Sigmoid colon (tissue), 7 donors: ENCODE results near the gene KCNAB1. TPM values are rescaled to one million over a fixed set of nuclear protein-coding genes. Genes with fewer than 3 reads are reported as not detected.
"Not testable (repeated sequence)": the region's sequence is repeated elsewhere in the genome, so short reads cannot be mapped to it uniquely, and the experiment has no call there.

ENCODE experiments used
- DNase-seq: peaks from one replicate; pipeline ENCODE4 v3.0.0-alpha.2; 2019
- H3K27ac ChIP-seq, 4 donors: fragments of 200-600 bp; sonication (generic); one replicate each; pipeline ENCODE4 v1.5.1; 2016 to 2019; ENCODE audit warnings: mild to moderate bottlenecking in 1 of 4
- H3K27me3 ChIP-seq, 3 donors: fragments of 200-600 bp; sonication (generic); one replicate each; pipeline ENCODE4 v1.5.1; 2019; ENCODE audit warnings: mild to moderate bottlenecking in 1 of 3
- H3K36me3 ChIP-seq, 4 donors: fragments of 200-600 bp; sonication (generic); one replicate each; pipeline ENCODE4 v1.5.1; 2016 to 2019
- H3K4me1 ChIP-seq, 4 donors: fragments of 200-600 bp; sonication (generic); one replicate each; pipeline ENCODE4 v1.5.1; 2017 to 2019
- H3K4me3 ChIP-seq, 4 donors: fragments of 200-600 bp; sonication (generic); one replicate each; pipeline ENCODE4 v1.5.1; 2017 to 2019; ENCODE audit warnings: mild to moderate bottlenecking in 2 of 4, moderate library complexity in 1 of 4
- H3K9me3 ChIP-seq, 4 donors: fragments of 200-600 bp in 3 of 4; sonication (generic) in 3 of 4; one replicate each; pipeline versions ENCODE4 v1.5.1 to v1.6.1; 2013 to 2019
- EP300 ChIP-seq, 4 donors: sonication (generic); formaldehyde crosslinking; IDR thresholded peaks; one replicate each; pipeline ENCODE4 v1.6.1; 2017; ENCODE audit warnings: antibody characterized with exemption in 4 of 4
- POLR2A ChIP-seq, 2 donors: fragments of 450-650 bp; IDR thresholded peaks; one replicate each; pipeline ENCODE4 v1.6.1; 2016; ENCODE audit warnings: antibody characterized with exemption in 2 of 2, mild to moderate bottlenecking in 2 of 2, moderate library complexity in 2 of 2
- POLR2AphosphoS5 ChIP-seq, 4 donors: sonication (generic); formaldehyde crosslinking; IDR thresholded peaks; one replicate each; pipeline ENCODE4 v1.6.1; 2017; ENCODE audit warnings: antibody characterized with exemption in 4 of 4
- WGBS, 2 donors: extraction: QIAGEN DNeasy Blood & Tissue Kit; methylation state at CpG; one replicate each; pipeline ENCODE4 v1.1.7; 2013; 5-methylcytosine and 5-hydroxymethylcytosine counted together
- intact Hi-C: fragments of 100-400 bp; cut with DNase I; formaldehyde crosslinking; loops from one replicate; pipeline ENCODE4 v1.15.1; 2023
- polyA plus RNA-seq, 3 donors: library from polyadenylated mRNA; stranded (reverse); fragments of 200-250 nt; gene quantifications; one replicate each; pipeline ENCODE4 v1.2.3, GENCODE V29; 2013
- total RNA-seq, 4 donors: library from RNA; depleted of rRNA; stranded (reverse); fragments of >200 nt; gene quantifications; one replicate each; pipeline ENCODE4 v1.1.0, GENCODE V29; 2016
- TF ChIP-seq, protein P1 (sequence below), 4 experiments: fragments of 450-650 bp in 3 of 4; fragments of 200-600 bp in 1 of 4; IDR thresholded peaks; one replicate each; pipeline ENCODE4 v1.5.1; 2016 to 2019; ENCODE audit warnings: antibody characterized with exemption in 4 of 4, mild to moderate bottlenecking in 3 of 4, moderate library complexity in 2 of 4
- donor health status: healthy with polysubstance abuse.
- donor health status: Bipolar disorder and iron deficiency.
- donor health status: healthy.

The KCNAB1 gene
- total and polyA plus RNA-seq, 7 donors: 1.2 to 5.0 (median 4.3) TPM; not detected in 2

DNA sequence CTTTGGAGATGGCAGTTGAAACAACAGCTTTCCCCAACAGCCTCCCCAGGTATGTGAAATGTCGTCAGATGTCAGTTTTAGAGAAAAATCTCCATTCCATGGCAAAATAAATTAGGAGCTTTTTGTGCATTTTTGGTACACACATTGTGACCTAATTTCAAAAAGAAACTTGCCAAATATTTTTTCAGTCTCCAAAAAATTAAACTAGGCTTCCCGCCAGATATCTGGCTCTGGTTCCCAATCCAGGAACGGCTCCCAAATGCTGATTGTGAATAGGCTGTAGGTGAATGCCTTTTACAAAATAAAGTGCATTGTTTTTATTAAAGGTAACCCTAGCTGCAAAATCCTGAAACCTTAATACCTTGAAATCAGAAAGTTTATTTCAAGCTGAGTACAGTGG, 10.9 kb downstream of the KCNAB1 start:
- TF ChIP-seq EP300 (IDR thresholded peaks at IDR 0.05): no peak
- TF ChIP-seq POLR2A (IDR thresholded peaks at IDR 0.05): no peak
- TF ChIP-seq, protein P1, sequence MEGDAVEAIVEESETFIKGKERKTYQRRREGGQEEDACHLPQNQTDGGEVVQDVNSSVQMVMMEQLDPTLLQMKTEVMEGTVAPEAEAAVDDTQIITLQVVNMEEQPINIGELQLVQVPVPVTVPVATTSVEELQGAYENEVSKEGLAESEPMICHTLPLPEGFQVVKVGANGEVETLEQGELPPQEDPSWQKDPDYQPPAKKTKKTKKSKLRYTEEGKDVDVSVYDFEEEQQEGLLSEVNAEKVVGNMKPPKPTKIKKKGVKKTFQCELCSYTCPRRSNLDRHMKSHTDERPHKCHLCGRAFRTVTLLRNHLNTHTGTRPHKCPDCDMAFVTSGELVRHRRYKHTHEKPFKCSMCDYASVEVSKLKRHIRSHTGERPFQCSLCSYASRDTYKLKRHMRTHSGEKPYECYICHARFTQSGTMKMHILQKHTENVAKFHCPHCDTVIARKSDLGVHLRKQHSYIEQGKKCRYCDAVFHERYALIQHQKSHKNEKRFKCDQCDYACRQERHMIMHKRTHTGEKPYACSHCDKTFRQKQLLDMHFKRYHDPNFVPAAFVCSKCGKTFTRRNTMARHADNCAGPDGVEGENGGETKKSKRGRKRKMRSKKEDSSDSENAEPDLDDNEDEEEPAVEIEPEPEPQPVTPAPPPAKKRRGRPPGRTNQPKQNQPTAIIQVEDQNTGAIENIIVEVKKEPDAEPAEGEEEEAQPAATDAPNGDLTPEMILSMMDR (IDR thresholded peaks at IDR 0.05): no peak
- TF ChIP-seq POLR2AphosphoS5 (IDR thresholded peaks at IDR 0.05): no peak
- intact Hi-C loops: no loop called here

DNA sequence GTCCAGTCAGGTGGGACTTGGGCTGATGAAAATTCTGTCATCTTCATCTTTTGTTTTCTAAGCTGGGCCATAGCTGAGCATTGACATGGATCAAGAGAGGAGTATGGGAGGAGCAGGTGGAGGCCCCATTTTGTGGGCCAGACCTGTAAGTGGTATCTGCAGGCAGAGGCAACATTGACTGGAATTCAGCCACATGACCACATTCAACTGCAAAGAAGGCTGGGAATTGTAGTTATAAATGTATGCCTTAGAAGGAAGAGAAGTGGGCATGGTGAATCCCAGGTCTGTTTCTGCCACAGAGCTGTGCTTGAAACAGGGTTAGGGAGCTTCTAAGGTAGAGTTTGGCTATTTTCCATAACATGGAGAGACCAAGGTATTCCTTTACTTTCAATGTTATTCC, 11.4 kb downstream of the KCNAB1 start:
- Histone ChIP-seq H3K27me3 (no peaks in the 10 kb centered on the region), H3K4me3 (no peak overlapping the region), H3K9me3 (no peaks in the 10 kb centered on the region), H3K27ac (no peak overlapping the region), H3K4me1 (no peaks in the 10 kb centered on the region), H3K36me3 (no peaks in the 10 kb centered on the region)
- TF ChIP-seq POLR2A (IDR thresholded peaks at IDR 0.05) (no peak), EP300 (IDR thresholded peaks at IDR 0.05) (no peak), POLR2AphosphoS5 (IDR thresholded peaks at IDR 0.05) (no peak)
- TF ChIP-seq, protein P1 (IDR thresholded peaks at IDR 0.05): no peak
- no peak for DNase-seq
- intact Hi-C loops: no loop called here

More for the DNA sequence above, 10.9 kb downstream of the KCNAB1 start:
- no peaks in the 10 kb centered on the region for H3K27me3 ChIP-seq
- 56 to 79% methylated on average over 3 of the region's 3 CpGs for WGBS, 2 donors
- no peaks in the 10 kb centered on the region for H3K36me3 ChIP-seq
- no peak overlapping the region for H3K27ac ChIP-seq
- H3K9me3 ChIP-seq: no peaks in the 10 kb centered on the region
- H3K4me1 ChIP-seq: no peaks in the 10 kb centered on the region
- no peak for DNase-seq
- H3K4me3 ChIP-seq: no peak overlapping the region

DNA sequence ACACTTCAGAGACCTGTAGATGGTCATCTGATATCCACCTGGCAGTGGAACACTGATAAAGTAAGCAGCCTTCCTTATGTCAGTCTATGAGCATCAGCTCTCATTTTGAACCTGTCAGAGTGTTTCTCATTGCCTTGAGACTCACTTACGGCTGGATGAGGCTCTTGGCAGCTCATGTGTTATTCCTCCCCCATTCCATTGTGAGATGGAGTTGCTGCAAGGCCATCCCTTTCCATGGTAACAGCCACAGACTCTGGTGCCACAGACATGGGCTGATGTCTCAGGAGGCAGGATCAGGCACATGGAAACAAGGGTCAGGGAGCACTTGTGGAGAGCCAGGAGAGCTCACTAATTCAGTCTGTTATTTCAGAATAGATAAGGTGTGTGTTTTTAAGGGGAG, 11.9 kb downstream of the KCNAB1 start:
- H3K36me3 ChIP-seq: no peaks in the 10 kb centered on the region
- H3K4me1 ChIP-seq: no peaks in the 10 kb centered on the region
- no peaks in the 10 kb centered on the region for H3K27me3 ChIP-seq
- intact Hi-C loops: no loop called here
- 83 to 89% methylated on average over 1 of the region's 1 CpG for WGBS, 2 donors
- no peaks in the 10 kb centered on the region for H3K9me3 ChIP-seq
- TF ChIP-seq POLR2A (IDR thresholded peaks at IDR 0.05): no peak
- TF ChIP-seq EP300 (IDR thresholded peaks at IDR 0.05): no peak
- no peak for TF ChIP-seq POLR2AphosphoS5 (IDR thresholded peaks at IDR 0.05)
- TF ChIP-seq, protein P1 (IDR thresholded peaks at IDR 0.05): no peak
- no peak overlapping the region for H3K4me3 ChIP-seq
- DNase-seq: no peak
- no peak overlapping the region for H3K27ac ChIP-seq

DNA sequence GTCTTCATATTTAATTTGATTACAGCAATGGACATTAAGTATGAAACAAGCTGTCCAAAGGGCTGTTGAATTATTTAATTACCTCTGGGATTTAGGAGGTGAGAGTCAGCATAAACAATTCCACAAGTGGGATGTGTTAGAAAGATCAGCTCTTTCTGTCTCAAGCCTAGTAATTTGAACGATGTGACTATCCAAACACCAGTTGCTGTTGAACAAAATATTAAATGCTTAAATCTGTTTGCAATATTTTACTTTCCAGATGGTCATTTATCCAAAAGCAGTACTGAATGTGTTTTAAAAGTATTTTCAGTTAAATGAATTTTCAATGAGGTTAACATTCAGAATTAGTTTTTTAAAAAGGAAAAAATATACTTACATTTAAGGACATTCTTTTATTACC, 12.7 kb downstream of the KCNAB1 start:
- Histone ChIP-seq H3K27me3 (no peaks in the 10 kb centered on the region), H3K36me3 (no peaks in the 10 kb centered on the region), H3K4me1 (no peaks in the 10 kb centered on the region), H3K4me3 (no peak overlapping the region), H3K27ac (no peak overlapping the region), H3K9me3 (no peaks in the 10 kb centered on the region)
- intact Hi-C loops: no loop called here
- no peak for DNase-seq
- WGBS, 2 donors: 62 to 69% methylated on average over 1 of the region's 1 CpG
- TF ChIP-seq POLR2AphosphoS5 (IDR thresholded peaks at IDR 0.05) (no peak), POLR2A (IDR thresholded peaks at IDR 0.05) (no peak), EP300 (IDR thresholded peaks at IDR 0.05) (no peak)
- TF ChIP-seq, protein P1 (IDR thresholded peaks at IDR 0.05): no peak

DNA sequence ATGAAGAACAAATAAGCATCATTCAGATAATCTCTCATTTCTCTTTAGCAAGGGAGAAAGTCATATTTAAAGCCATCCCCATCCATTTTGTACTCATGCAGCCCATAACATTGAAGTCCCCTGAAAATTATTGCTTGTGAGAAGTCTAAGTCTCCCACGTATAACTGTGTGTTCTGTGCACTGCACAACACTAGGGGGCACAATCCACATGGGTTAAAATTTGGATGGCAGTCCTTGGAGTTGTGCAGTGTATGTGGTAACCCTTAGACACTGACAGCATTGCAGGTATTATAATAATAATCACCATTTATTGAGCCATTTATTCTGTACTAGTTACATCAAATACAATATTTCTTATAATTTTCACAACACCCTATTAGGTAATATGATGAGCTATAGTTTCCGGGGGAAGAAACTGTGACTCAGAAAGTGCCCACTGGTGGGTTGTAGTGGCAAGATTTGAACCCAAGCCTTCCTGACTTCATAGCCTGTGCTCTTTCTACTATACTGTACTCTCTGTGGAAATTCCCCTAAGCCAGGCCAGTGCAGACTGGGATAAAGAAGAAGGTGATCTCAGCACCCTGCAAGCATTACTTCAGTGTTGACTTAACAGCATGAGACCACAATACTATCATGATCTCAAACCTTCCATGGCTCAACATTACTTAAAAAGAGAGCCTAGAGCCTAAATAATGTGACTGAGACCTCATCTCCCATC, 15.7 kb downstream of the KCNAB1 start:
- no peak overlapping the region for H3K27ac ChIP-seq
- H3K27me3 ChIP-seq: no peaks in the 10 kb centered on the region
- DNase-seq: no peak
- no peaks in the 10 kb centered on the region for H3K4me1 ChIP-seq
- H3K9me3 ChIP-seq: no peaks in the 10 kb centered on the region
- intact Hi-C loops: no loop called here
- TF ChIP-seq EP300 (IDR thresholded peaks at IDR 0.05) (no peak), POLR2AphosphoS5 (IDR thresholded peaks at IDR 0.05) (no peak), POLR2A (IDR thresholded peaks at IDR 0.05) (no peak)
- TF ChIP-seq, protein P1 (IDR thresholded peaks at IDR 0.05): no peak
- no peaks in the 10 kb centered on the region for H3K36me3 ChIP-seq
- no peak overlapping the region for H3K4me3 ChIP-seq
- WGBS, 2 donors: 74 to 85% methylated on average over 2 of the region's 2 CpGs

DNA sequence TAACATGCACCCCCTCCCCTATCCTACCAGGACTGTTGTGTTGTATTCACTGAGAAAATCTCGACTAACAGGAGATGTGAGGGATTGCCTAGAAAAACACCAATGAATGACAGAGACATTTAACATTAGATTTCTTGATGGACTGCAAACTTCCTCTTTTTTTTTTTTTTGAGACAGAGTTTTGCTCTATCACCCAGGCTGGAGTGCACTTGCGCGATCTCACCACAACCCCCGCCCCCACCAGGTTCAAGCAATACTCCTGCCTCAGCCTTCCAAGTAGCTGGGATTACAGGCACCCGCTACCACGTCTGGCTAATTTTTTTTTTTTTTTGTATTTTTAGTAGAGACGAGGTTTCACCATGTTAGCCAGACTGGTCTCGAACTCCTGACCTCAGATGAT, 17.0 kb downstream of the KCNAB1 start:
- H3K4me3 ChIP-seq, H3K36me3 ChIP-seq, H3K27me3 ChIP-seq, H3K9me3 ChIP-seq, H3K4me1 ChIP-seq, intact Hi-C loops, H3K27ac ChIP-seq, DNase-seq: not testable (repeated sequence)
- 50 to 78% methylated on average over 8 of the region's 8 CpGs for WGBS, 2 donors
